SK-N-SH (cell line): Measurements from ENCODE around the gene DSCAM. TPM values are rescaled to one million over a fixed set of nuclear protein-coding genes. Genes with fewer than 3 reads are reported as not detected.
A peak's percentile ranks its signal among the peaks of the same experiment; 100 is the strongest.

Experiments
- CTCF ChIA-PET: fragments of 300-600, 350-600 bp; formaldehyde crosslinking; extraction: SDS; loops from one replicate; lab custom pipeline; 2021; lab: Yijun Ruan, JAX
- POLR2A ChIA-PET: fragments of 350-600 bp; sonication (Branson Sonifier 250); formaldehyde crosslinking; extraction: SDS; loops from one replicate; lab custom pipeline; 2020; ENCODE audit warnings: antibody characterized with exemption, inconsistent platforms; lab: Yijun Ruan, JAX
- DNase-seq: peaks from one replicate; pipeline ENCODE4 v3.0.0; 2012
- H2AFZ ChIP-seq: fragments of 200-600 bp; sonication (generic); 2 replicates; pipeline ENCODE4 v1.8.1; 2016; ENCODE audit warnings: antibody characterized with exemption, mild to moderate bottlenecking, low read depth
- H3F3A ChIP-seq: fragments of 200-600 bp; sonication (generic); replicated peaks from 2 replicates; pipeline ENCODE3; 2016; ENCODE audit warnings: antibody characterized with exemption, mild to moderate bottlenecking; ENCODE audit not compliant: insufficient read depth
- H3K27ac ChIP-seq, 2 experiments: fragments of 200-500 bp in 1 of 2; fragments of 200-600 bp in 1 of 2; sonication (Bioruptor generic) in 1 of 2; sonication (generic), shearing (Covaris generic) in 1 of 2; 2 replicates each; pipeline versions ENCODE4 v1.5.1 to v1.6.1; 2014 to 2016; ENCODE audit warnings: low read depth in 2 of 2, inconsistent platforms in 1 of 2, low read length in 1 of 2, mild to moderate bottlenecking in 1 of 2, mixed read lengths in 1 of 2
- H3K27me3 ChIP-seq: fragments of 200-600 bp; sonication (generic), shearing (Covaris generic); 2 replicates; pipeline ENCODE4 v1.6.1; 2016; ENCODE audit warnings: mixed run types; ENCODE audit not compliant: insufficient read depth
- H3K36me3 ChIP-seq, 2 experiments: fragments of 200-500 bp in 1 of 2; fragments of 200-600 bp in 1 of 2; sonication (Bioruptor generic) in 1 of 2; sonication (generic) in 1 of 2; replicated peaks in 1 of 2; 2 replicates each; pipeline versions ENCODE3 to v1.5.1; 2014 to 2016; ENCODE audit warnings: low read length in 1 of 2, mild to moderate bottlenecking in 1 of 2; ENCODE audit not compliant: insufficient read depth in 2 of 2, control insufficient read depth in 1 of 2
- H3K4me1 ChIP-seq, 2 experiments: fragments of 200-500 bp in 1 of 2; fragments of 200-600 bp in 1 of 2; sonication (Bioruptor generic) in 1 of 2; sonication (generic), shearing (Covaris generic) in 1 of 2; 2 replicates each; pipeline versions ENCODE4 v1.5.1 to v1.6.1; 2014 to 2016; ENCODE audit warnings: low read depth in 1 of 2, low read length in 1 of 2, mixed run types in 1 of 2; ENCODE audit not compliant: insufficient read depth in 2 of 2, control insufficient read depth in 1 of 2
- H3K4me2 ChIP-seq: fragments of 200-600 bp; sonication (generic), shearing (Covaris generic); 2 replicates; pipeline ENCODE4 v1.6.1; 2017; ENCODE audit warnings: mixed run types
- H3K4me3 ChIP-seq, 2 experiments: fragments of 200-500 bp in 1 of 2; fragments of 200-600 bp in 1 of 2; sonication (Bioruptor generic) in 1 of 2; sonication (generic), shearing (Covaris generic) in 1 of 2; 2 replicates each; pipeline versions ENCODE4 v1.5.1 to v1.8.1; 2014 to 2016; ENCODE audit warnings: low read depth in 2 of 2, inconsistent platforms in 1 of 2, low read length in 1 of 2, mild to moderate bottlenecking in 1 of 2, mixed read lengths in 1 of 2, moderate library complexity in 1 of 2
- H3K79me2 ChIP-seq: fragments of 200-600 bp; sonication (generic); 2 replicates; pipeline ENCODE4 v1.8.1; 2017; ENCODE audit warnings: mild to moderate bottlenecking; ENCODE audit not compliant: insufficient read depth
- H3K9ac ChIP-seq: fragments of 200-600 bp; sonication (generic); 2 replicates; pipeline ENCODE4 v1.6.1; 2017; ENCODE audit warnings: mixed run types
- H3K9me2 ChIP-seq: fragments of 200-600 bp; sonication (generic); 2 replicates; pipeline ENCODE4 v1.6.1; 2017; ENCODE audit warnings: mixed run types
- H3K9me3 ChIP-seq: fragments of 200-600 bp; sonication (generic); 2 replicates; pipeline ENCODE4 v1.6.1; 2017; ENCODE audit warnings: mixed run types, mild to moderate bottlenecking, moderate library complexity
- H4K20me1 ChIP-seq: fragments of 200-600 bp; sonication (generic); 2 replicates; pipeline ENCODE4 v1.6.1; 2017; ENCODE audit warnings: mild to moderate bottlenecking, mixed run types; ENCODE audit not compliant: insufficient read depth
- FOXJ3 ChIP-seq: sonication (generic); formaldehyde crosslinking; IDR thresholded peaks from 2 replicates; pipeline ENCODE4 v1.5.1; 2020; ENCODE audit warnings: mild to moderate bottlenecking, missing genetic modification reagents
- FOXM1 ChIP-seq: IDR thresholded peaks from 2 replicates; pipeline ENCODE4 v1.4.0; 2012; ENCODE audit warnings: low read depth, mild to moderate bottlenecking
- JUND ChIP-seq: IDR thresholded peaks from 2 replicates; pipeline ENCODE4 v1.4.0; 2012
- MEF2A ChIP-seq: IDR thresholded peaks from 2 replicates; pipeline ENCODE4 v1.4.0; 2012; ENCODE audit warnings: low read depth, borderline replicate concordance
- NRF1 ChIP-seq: IDR thresholded peaks from 2 replicates; pipeline ENCODE4 v1.6.1; 2012; ENCODE audit warnings: low read depth, mild to moderate bottlenecking, low read length
- RAD21 ChIP-seq: IDR thresholded peaks from 2 replicates; pipeline ENCODE4 v1.6.1; 2012; ENCODE audit warnings: mild to moderate bottlenecking, low read length
- RCOR1 ChIP-seq: fragments of 150-350 bp; IDR thresholded peaks from 2 replicates; pipeline ENCODE4 v1.6.1; 2017; ENCODE audit warnings: antibody characterized with exemption, low read length
- RXRA ChIP-seq: IDR thresholded peaks from 2 replicates; pipeline ENCODE4 v1.4.0; 2012; ENCODE audit warnings: low read depth, mild to moderate bottlenecking, borderline replicate concordance
- SIN3A ChIP-seq: IDR thresholded peaks from 2 replicates; pipeline ENCODE4 v1.6.1; 2012; ENCODE audit warnings: low read depth, mild to moderate bottlenecking, low read length, moderate library complexity, borderline replicate concordance
- TAF1 ChIP-seq: IDR thresholded peaks from 2 replicates; pipeline ENCODE4 v1.6.1; 2012; ENCODE audit warnings: low read depth, mild to moderate bottlenecking, low read length, moderate library complexity, borderline replicate concordance
- TCF12 ChIP-seq: IDR thresholded peaks from 2 replicates; pipeline ENCODE4 v1.4.0; 2012
- TEAD4 ChIP-seq: IDR thresholded peaks from 2 replicates; pipeline ENCODE4 v1.4.0; 2012; ENCODE audit warnings: mild to moderate bottlenecking, borderline replicate concordance; ENCODE audit not compliant: insufficient read depth
- YY1 ChIP-seq: IDR thresholded peaks from 2 replicates; pipeline ENCODE4 v1.4.0; 2012; ENCODE audit warnings: low read depth, mild to moderate bottlenecking
- WGBS: methylation state at CpG from one replicate; pipeline ENCODE4 v1.1.6; 2017; ENCODE audit warnings: low lambda C conversion rate; 5-methylcytosine and 5-hydroxymethylcytosine counted together
- polyA plus RNA-seq, 3 experiments: library from polyadenylated mRNA; depleted of rRNA; stranded (reverse); fragments of >200 nt; gene quantifications; 2 replicates each; pipeline ENCODE4 v1.2.3, GENCODE V29; 2012
- TF ChIP-seq, protein P1 (sequence below): IDR thresholded peaks from 2 replicates; pipeline ENCODE4 v1.4.0; 2012; ENCODE audit warnings: low read depth, borderline replicate concordance
- TF ChIP-seq, protein P2 (sequence below): IDR thresholded peaks from 2 replicates; pipeline ENCODE4; 2012
- TF ChIP-seq, protein P3 (sequence below): IDR thresholded peaks from 2 replicates; pipeline ENCODE4 v1.4.0; 2012; ENCODE audit warnings: low read depth, borderline replicate concordance
- TF ChIP-seq, protein P4 (sequence below): fragments of 150-350 bp; IDR thresholded peaks from 2 replicates; pipeline ENCODE4 v1.6.1; 2017; ENCODE audit warnings: antibody characterized with exemption, low read length, low read depth, borderline replicate concordance
- TF ChIP-seq, protein P5 (sequence below): fragments of 200-600 bp; sonication (generic); IDR thresholded peaks from 2 replicates; pipeline ENCODE4 v1.6.1; 2017; ENCODE audit warnings: antibody characterized with exemption, mild to moderate bottlenecking, moderate library complexity
- TF ChIP-seq, protein P6 (sequence below): fragments of 150-350 bp; IDR thresholded peaks from 2 replicates; pipeline ENCODE4 v1.6.1; 2016; ENCODE audit warnings: mild to moderate bottlenecking, low read depth, low read length

DSCAM gene
- polyA plus RNA-seq, 1 of the 3 experiments (the other 2 are of a cell fraction), result not detected

DNA sequence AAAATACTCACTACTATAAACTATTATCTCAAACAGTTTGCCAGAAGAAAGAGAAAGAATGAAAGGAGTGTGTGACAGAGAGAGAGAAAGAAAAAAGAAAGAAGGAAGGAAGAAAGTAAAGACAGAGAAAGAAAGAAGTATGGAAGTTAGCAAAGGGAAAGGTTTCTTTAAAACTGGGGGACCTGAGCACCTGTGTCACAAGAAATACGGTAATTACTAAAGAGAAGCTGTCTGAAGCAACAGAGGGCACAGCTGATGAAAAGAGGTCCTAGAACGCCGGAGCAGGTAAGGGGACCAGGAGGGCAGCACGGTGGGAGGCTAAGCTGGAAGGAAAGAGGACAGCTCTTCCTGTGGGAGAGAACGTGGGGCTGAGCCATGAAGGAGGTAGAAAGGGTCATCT is 163.6 kb downstream of the DSCAM start (continued):
- TF ChIP-seq TCF12 (no peak), RCOR1 (no peak), RAD21 (no peak), FOXJ3 (CRISPR knock-in tag) (no peak), NRF1 (no peak), MEF2A (no peak), YY1 (no peak), RXRA (no peak), FOXM1 (no peak), TAF1 (no peak)
- TF ChIP-seq, protein P1, sequence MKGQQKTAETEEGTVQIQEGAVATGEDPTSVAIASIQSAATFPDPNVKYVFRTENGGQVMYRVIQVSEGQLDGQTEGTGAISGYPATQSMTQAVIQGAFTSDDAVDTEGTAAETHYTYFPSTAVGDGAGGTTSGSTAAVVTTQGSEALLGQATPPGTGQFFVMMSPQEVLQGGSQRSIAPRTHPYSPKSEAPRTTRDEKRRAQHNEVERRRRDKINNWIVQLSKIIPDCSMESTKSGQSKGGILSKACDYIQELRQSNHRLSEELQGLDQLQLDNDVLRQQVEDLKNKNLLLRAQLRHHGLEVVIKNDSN, result no peak

DNA sequence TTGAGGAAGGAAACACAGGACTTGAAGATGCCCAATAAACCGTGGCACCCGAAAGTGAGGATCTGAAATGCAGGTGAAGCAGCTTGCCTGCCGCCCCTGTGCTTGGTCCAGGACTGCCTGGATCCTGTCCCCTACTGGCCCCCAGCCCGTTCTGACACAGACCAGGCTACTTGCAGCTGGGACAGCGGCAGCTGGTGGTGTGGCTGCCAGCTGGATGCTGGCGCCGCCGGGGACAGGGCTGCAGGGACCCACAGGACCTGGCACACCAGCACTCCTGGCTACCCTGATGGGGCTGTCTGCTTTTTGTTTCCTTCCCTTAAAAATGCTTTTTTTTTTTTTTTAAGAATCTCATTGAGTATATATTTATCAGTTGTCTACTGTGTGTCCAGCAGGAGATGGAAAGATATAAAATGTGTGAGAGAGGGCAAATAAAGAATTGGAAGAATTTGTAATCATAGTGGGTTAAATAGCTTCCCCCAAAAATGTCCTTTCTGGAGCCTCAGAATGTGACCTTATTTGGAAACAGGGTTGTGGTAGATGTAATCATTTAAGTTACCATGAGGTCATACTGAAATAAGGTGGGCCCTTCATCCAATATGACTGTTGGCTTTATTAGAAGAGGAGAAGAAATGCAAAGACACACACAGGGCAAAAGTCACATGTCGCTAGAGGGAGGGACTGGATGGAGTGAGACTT is 165.6 kb downstream of the DSCAM start:
- Histone ChIP-seq H3K4me1 (peaks cover 0 to 27% of the 10 kb centered on the region in 2 experiments; a peak in 2 of 4 replicates), H3K9ac (no peak overlapping the region), H3K79me2 (no peaks in the 10 kb centered on the region), H3K27ac (peak overlapping the region in 1 of 2 experiments; percentile 43; a peak in 2 of 4 replicates), H2AFZ (no peak overlapping the region), H4K20me1 (no peaks in the 10 kb centered on the region), H3K4me3 (no peak overlapping the region), H3K9me2 (no peaks in the 10 kb centered on the region), H3K27me3 (no peaks in the 10 kb centered on the region), H3K36me3 (no peaks in the 10 kb centered on the region), H3F3A (no peaks in the 10 kb centered on the region), H3K4me2 (no peak overlapping the region), H3K9me3 (no peaks in the 10 kb centered on the region)
- WGBS, result 7% methylated on average over 7 of the region's 9 CpGs
- ChIA-PET POLR2A (no interaction called here), CTCF (interaction anchor here (1.0 kb wide), 2 partner anchors 12 to 215 kb away, joined by 3 to 6 read pairs; no protein-coding TSS in a partner anchor)
- DNase-seq, result peak; percentile 83
- TF ChIP-seq JUND (no peak), MEF2A (no peak), TAF1 (no peak), RAD21 (peak; percentile 23; the same call in 1 of the 2 replicates), SIN3A (no peak), FOXJ3 (CRISPR knock-in tag) (peak; percentile 87), FOXM1 (no peak), NRF1 (no peak), TEAD4 (no peak)
- TF ChIP-seq, protein P2, sequence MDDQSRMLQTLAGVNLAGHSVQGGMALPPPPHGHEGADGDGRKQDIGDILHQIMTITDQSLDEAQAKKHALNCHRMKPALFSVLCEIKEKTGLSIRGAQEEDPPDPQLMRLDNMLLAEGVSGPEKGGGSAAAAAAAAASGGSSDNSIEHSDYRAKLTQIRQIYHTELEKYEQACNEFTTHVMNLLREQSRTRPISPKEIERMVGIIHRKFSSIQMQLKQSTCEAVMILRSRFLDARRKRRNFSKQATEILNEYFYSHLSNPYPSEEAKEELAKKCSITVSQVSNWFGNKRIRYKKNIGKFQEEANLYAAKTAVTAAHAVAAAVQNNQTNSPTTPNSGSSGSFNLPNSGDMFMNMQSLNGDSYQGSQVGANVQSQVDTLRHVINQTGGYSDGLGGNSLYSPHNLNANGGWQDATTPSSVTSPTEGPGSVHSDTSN, result no peak
- TF ChIP-seq, protein P3, sequence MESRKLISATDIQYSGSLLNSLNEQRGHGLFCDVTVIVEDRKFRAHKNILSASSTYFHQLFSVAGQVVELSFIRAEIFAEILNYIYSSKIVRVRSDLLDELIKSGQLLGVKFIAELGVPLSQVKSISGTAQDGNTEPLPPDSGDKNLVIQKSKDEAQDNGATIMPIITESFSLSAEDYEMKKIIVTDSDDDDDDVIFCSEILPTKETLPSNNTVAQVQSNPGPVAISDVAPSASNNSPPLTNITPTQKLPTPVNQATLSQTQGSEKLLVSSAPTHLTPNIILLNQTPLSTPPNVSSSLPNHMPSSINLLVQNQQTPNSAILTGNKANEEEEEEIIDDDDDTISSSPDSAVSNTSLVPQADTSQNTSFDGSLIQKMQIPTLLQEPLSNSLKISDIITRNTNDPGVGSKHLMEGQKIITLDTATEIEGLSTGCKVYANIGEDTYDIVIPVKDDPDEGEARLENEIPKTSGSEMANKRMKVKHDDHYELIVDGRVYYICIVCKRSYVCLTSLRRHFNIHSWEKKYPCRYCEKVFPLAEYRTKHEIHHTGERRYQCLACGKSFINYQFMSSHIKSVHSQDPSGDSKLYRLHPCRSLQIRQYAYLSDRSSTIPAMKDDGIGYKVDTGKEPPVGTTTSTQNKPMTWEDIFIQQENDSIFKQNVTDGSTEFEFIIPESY, result no peak
- TF ChIP-seq, protein P4, sequence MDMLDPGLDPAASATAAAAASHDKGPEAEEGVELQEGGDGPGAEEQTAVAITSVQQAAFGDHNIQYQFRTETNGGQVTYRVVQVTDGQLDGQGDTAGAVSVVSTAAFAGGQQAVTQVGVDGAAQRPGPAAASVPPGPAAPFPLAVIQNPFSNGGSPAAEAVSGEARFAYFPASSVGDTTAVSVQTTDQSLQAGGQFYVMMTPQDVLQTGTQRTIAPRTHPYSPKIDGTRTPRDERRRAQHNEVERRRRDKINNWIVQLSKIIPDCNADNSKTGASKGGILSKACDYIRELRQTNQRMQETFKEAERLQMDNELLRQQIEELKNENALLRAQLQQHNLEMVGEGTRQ, result no peak
- TF ChIP-seq, protein P5, sequence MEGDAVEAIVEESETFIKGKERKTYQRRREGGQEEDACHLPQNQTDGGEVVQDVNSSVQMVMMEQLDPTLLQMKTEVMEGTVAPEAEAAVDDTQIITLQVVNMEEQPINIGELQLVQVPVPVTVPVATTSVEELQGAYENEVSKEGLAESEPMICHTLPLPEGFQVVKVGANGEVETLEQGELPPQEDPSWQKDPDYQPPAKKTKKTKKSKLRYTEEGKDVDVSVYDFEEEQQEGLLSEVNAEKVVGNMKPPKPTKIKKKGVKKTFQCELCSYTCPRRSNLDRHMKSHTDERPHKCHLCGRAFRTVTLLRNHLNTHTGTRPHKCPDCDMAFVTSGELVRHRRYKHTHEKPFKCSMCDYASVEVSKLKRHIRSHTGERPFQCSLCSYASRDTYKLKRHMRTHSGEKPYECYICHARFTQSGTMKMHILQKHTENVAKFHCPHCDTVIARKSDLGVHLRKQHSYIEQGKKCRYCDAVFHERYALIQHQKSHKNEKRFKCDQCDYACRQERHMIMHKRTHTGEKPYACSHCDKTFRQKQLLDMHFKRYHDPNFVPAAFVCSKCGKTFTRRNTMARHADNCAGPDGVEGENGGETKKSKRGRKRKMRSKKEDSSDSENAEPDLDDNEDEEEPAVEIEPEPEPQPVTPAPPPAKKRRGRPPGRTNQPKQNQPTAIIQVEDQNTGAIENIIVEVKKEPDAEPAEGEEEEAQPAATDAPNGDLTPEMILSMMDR, result no peak
- TF ChIP-seq, protein P6, sequence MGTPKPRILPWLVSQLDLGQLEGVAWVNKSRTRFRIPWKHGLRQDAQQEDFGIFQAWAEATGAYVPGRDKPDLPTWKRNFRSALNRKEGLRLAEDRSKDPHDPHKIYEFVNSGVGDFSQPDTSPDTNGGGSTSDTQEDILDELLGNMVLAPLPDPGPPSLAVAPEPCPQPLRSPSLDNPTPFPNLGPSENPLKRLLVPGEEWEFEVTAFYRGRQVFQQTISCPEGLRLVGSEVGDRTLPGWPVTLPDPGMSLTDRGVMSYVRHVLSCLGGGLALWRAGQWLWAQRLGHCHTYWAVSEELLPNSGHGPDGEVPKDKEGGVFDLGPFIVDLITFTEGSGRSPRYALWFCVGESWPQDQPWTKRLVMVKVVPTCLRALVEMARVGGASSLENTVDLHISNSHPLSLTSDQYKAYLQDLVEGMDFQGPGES, result no peak
